ENCODE measurements around the gene PRDM9. TPM values are rescaled to one million over a fixed set of nuclear protein-coding genes. Genes with fewer than 3 reads are reported as not detected.
"Not testable (repeated sequence)": the region's sequence is repeated elsewhere in the genome, so short reads cannot be mapped to it uniquely, and the experiment has no call there.

PRDM9 gene
- total RNA-seq, 1 donor from 2014 or later = not detected

GRCh38 chr5:23527216-23527920, 20.0 kb downstream of the PRDM9 start:
- not testable (repeated sequence) for DNase-seq (ENCODE audit: low read depth)

- DNase-seq (ENCODE audit: low read depth) = no peak
These were observed 21.3 kb downstream of the PRDM9 start for GRCh38 chr5:23528677-23529076.

GRCh38 chr5:23530571-23530970, 23.2 kb downstream of the PRDM9 start:
- DNase-seq (ENCODE audit: low read depth) = no peak

- no peak for DNase-seq (ENCODE audit: low read depth)
These were observed 63.6 kb downstream of the PRDM9 start for GRCh38 chr5:23571059-23571458.

All from myocyte (in vitro differentiated cells).